ENCODE results near the gene GHSR. TPM values are rescaled to one million over a fixed set of nuclear protein-coding genes. Genes with fewer than 3 reads are reported as not detected.

GHSR gene
- polyA plus RNA-seq, 1 of the 3 experiments (the other 2 are of a cell fraction), result not detected

Other genes with a start within 250 kb of the GHSR start
- 0.03 and 0.10 TPM in 2 replicates for gene TNFSF10, start 75.0 kb upstream of the GHSR start, polyA plus RNA-seq (2012; rRNA removed)

Measured in SK-N-SH (cell line).